Heart left ventricle (tissue), 16 donors: Measurements from ENCODE around the gene CACNB1. TPM values are rescaled to one million over a fixed set of nuclear protein-coding genes. Genes with fewer than 3 reads are reported as not detected.
A peak's percentile ranks its signal among the peaks of the same experiment; 100 is the strongest.

Source experiments
- ATAC-seq, 4 donors: fragments of 200-7000 bp; cut with Tn5 transposase; one replicate each; pipeline ENCODE4 v1.9.1; 2020 to 2022; ENCODE audit warnings: moderate library complexity in 4 of 4, mild to moderate bottlenecking in 3 of 4, moderate number of reproducible peaks in 1 of 4
- DNase-seq, 5 donors: peaks; one replicate each; pipeline ENCODE4 v3.0.0-alpha.2; 2020
- H3K27ac ChIP-seq, 12 donors: fragments of 200-600 bp; sonication (generic) in 4 of 12; one replicate each; pipeline versions ENCODE4 v1.5.0 to v1.8.0; 2016 to 2022; ENCODE audit warnings: mild to moderate bottlenecking in 2 of 12
- H3K27me3 ChIP-seq, 9 donors: fragments of 200-600 bp; sonication (generic) in 2 of 9; one replicate each; pipeline versions ENCODE4 v1.5.1 to v1.8.0; 2016 to 2022; ENCODE audit warnings: mild to moderate bottlenecking in 3 of 9
- H3K36me3 ChIP-seq, 9 donors: fragments of 200-600 bp; sonication (generic) in 2 of 9; one replicate each; pipeline versions ENCODE4 v1.5.0 to v1.8.0; 2018 to 2022; ENCODE audit warnings: mild to moderate bottlenecking in 2 of 9
- H3K4me1 ChIP-seq, 12 donors: fragments of 200-600 bp; sonication (generic) in 4 of 12; one replicate each; pipeline versions ENCODE4 v1.5.0 to v1.8.0; 2016 to 2022; ENCODE audit warnings: mild to moderate bottlenecking in 3 of 12
- H3K4me3 ChIP-seq, 12 donors: fragments of 200-600 bp; sonication (generic) in 4 of 12; one replicate each; pipeline versions ENCODE4 v1.5.0 to v1.8.0; 2017 to 2022; ENCODE audit warnings: mild to moderate bottlenecking in 9 of 12, moderate library complexity in 4 of 12
- H3K9me3 ChIP-seq, 12 donors: fragments of 200-600 bp; sonication (generic) in 4 of 12; one replicate each; pipeline versions ENCODE4 v1.5.0 to v1.8.0; 2016 to 2022; ENCODE audit warnings: mild to moderate bottlenecking in 1 of 12
- POLR2A ChIP-seq, 2 donors: fragments of 450-650 bp; IDR thresholded peaks; one replicate each; pipeline ENCODE4 v1.6.1; 2017; ENCODE audit warnings: antibody characterized with exemption in 2 of 2, mild to moderate bottlenecking in 2 of 2, moderate library complexity in 2 of 2
- WGBS, 4 donors: extraction: QIAGEN DNeasy Blood & Tissue Kit in 2 of 4; methylation state at CpG; one replicate each; pipeline versions ENCODE4 v1.1.5 to v1.1.7; 2013 to 2018; 5-methylcytosine and 5-hydroxymethylcytosine counted together
- intact Hi-C, 10 donors: fragments of 100-400 bp; cut with DNase I; formaldehyde crosslinking; loops; one replicate each; pipeline versions ENCODE4 v1.11.1 to v1.14.2; 2022
- polyA plus RNA-seq, 2 donors: library from polyadenylated mRNA; stranded (reverse); fragments of 200-250 nt; gene quantifications; one replicate each; pipeline ENCODE4 v1.2.3, GENCODE V29; 2013
- total RNA-seq, 9 donors: library from RNA; depleted of rRNA in 2 of 9; stranded (reverse); fragments of >200 nt in 2 of 9; fragmentation: NEBNext Ultra II Directional in 3 of 9; extraction: Animal tissue kit (Norgen Biotek cat#: 25700) in 3 of 9; gene quantifications; one replicate each; pipeline versions ENCODE4 v1.1.0 to v1.2.4, GENCODE V29; 2016 to 2023
- TF ChIP-seq, protein P1 (sequence below), 12 donors: fragments of 200-600 bp; sonication (generic) in 4 of 12; IDR thresholded peaks; one replicate each; pipeline versions ENCODE4 v1.5.0 to v1.8.0; 2018 to 2022; ENCODE audit warnings: antibody characterized with exemption in 12 of 12, mild to moderate bottlenecking in 5 of 12
- donor health status: ischemic (EF 13 %, LVEDD 7.1; RV severe dilation, severe dysfunction).
- donor health status: healthy with polysubstance abuse.
- donor health status: DM: no; HTN: yes; CAD: no.
- donor health status: DM: no; HTN: no; CAD: no.
- donor health status: ischemic (EF 25% LVEDD 6.9; RV normal size, moderate dysfunction).
- donor health status: ischemic (EF 25% LVEDD 5.7; RV mildly dilated, moderate dysfunction).
- donor health status: healthy.
- donor health status: DM: yes; HTN: yes; CAD: no.
- donor health status: ischemic (EF 35%, LVEDD 5.7; RV mildly dilated, moderate dysfunction).
- donor health status: nonischemic (EF 11% LVEDD 7.7; RV severe dilation, severe dysfunction).
- donor health status: DM: yes; HTN: yes; CAD: no.
- donor health status: PGD.
- donor health status: ischemic (EF 29% LVEDD 5.4; RV normal size, mild dysfunction).
- donor health status: nonischemic (EF 23%, LVEDD 6.1; RV moderate dilation, normal function).

CACNB1 gene
- total and polyA plus RNA-seq, 11 donors = 4.3 to 14.3 (median 7.1) TPM

DNA sequence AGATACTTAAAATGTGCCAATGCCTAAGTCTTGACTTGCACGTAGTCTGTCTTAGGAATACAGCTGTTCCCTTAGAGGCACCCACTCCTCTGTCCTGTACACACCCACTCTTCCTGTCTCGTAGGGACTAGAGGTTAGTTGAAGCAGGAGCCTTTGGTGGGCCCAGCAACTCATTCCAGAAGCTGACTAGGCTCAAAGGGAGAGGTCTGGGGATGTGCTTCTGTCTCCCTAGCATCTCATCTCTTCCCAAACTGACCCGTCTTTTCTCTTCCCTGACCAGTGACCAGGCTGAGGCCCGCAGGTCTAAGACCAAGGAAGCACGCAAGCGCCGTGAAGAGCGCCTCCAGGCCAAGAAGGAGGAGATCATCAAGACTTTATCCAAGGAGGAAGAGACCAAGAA is 6.8 kb upstream of the CACNB1 start:
- Histone ChIP-seq H3K27ac (no peak overlapping the region), H3K27me3 (no peaks in the 10 kb centered on the region), H3K36me3 (peaks cover 11 to 44% (median 43%) of the 10 kb centered on the region in 9 donors), H3K4me3 (no peak overlapping the region), H3K4me1 (peaks cover 0 to 31% (median 18%) of the 10 kb centered on the region in 12 donors), H3K9me3 (no peaks in the 10 kb centered on the region)
- intact Hi-C loops = no loop called here
- ATAC-seq (no peak), DNase-seq (no peak)
- no peak for TF ChIP-seq POLR2A (IDR thresholded peaks at IDR 0.05)
- TF ChIP-seq, protein P1, sequence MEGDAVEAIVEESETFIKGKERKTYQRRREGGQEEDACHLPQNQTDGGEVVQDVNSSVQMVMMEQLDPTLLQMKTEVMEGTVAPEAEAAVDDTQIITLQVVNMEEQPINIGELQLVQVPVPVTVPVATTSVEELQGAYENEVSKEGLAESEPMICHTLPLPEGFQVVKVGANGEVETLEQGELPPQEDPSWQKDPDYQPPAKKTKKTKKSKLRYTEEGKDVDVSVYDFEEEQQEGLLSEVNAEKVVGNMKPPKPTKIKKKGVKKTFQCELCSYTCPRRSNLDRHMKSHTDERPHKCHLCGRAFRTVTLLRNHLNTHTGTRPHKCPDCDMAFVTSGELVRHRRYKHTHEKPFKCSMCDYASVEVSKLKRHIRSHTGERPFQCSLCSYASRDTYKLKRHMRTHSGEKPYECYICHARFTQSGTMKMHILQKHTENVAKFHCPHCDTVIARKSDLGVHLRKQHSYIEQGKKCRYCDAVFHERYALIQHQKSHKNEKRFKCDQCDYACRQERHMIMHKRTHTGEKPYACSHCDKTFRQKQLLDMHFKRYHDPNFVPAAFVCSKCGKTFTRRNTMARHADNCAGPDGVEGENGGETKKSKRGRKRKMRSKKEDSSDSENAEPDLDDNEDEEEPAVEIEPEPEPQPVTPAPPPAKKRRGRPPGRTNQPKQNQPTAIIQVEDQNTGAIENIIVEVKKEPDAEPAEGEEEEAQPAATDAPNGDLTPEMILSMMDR (IDR thresholded peaks at IDR 0.05) = no peak
- WGBS, 4 donors = 76 to 87% (median 84%) methylated on average over 8 of the region's 8 CpGs

DNA sequence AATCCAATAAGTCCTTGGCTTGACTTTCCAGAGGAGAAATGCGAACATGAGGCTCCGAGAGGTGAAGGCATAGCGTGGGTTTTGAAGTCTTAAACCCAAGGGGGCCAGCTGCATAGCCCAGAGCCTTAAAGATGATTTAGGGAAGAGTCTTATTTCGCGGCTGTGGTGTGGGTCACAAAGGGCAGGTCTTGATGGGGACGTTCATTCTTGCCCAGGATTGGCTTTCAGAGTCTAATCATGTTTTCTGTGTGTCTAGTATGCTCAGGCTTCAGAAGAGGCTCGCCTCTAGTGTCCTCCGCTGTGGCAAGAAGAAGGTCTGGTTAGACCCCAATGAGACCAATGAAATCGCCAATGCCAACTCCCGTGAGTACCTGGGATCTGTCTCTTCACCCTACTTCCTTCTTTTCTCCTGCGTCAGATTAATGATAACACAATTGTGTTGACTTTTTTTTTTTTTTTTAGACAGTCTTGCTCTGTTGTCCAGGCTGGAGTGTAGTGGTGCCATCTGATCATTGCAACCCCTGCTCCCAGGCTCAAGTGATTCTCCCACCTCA is 3.6 kb upstream of the CACNB1 start:
- intact Hi-C loops = no loop called here
- peaks cover 0 to 47% (median 25%) of the 10 kb centered on the region in 12 donors for H3K4me1 ChIP-seq
- no peak for DNase-seq
- peak overlapping the region in 10 of 12 donors; percentile 92 to 100 (median 98) for H3K27ac ChIP-seq
- WGBS, 4 donors = 47 to 58% (median 49%) methylated on average over 11 of the region's 11 CpGs
- TF ChIP-seq, protein P1 (IDR thresholded peaks at IDR 0.05) = no peak
- TF ChIP-seq POLR2A (IDR thresholded peaks at IDR 0.05) = no peak
- peak overlapping the region; percentile 71 to 99 (median 82) for H3K4me3 ChIP-seq
- no peaks in the 10 kb centered on the region for H3K27me3 ChIP-seq
- H3K36me3 ChIP-seq = peaks cover 11 to 44% (median 43%) of the 10 kb centered on the region in 9 donors
- no peak for ATAC-seq
- H3K9me3 ChIP-seq = no peaks in the 10 kb centered on the region

DNA sequence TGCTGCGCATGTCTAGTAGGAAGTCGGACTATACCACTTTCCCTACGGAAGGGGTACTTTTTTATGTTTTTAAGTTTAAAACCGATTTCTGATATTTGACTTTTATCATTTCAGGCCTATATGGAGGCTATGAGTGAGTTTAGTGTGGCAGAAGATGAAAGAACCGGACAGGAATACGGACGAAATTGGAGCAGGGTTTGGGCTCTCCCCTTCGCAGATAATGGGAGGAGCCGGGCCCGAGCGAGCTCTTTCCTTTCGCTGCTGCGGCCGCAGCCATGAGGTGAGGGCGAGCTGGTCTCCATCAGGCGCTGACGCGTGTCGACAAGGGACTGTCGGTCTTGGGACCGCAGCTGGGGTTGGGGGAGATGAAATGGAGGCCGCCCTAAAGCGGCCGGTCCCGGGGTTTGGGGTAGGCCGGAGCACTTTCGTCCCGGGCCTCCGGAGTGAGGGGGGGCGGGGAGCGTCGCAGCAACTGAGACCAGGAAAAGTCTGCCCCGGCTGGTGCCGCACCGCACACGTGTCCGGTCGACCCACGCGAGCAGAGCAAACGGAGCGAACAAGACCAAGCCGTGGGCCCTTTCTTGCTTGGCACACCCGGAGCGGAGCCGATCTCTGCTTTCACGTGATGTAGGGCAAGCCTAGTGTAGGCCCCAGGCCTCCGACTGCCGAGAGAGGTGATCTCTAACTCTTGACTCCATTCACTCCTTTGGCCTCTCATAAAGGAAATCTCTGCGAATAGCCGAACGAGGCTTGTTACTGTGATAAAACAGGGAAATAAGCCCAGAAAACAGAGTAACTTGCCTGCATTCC is 2.8 kb upstream of the CACNB1 start, which contains the start of gene RPL19:
TSS of gene RPL19 (plus strand) at position 214 of the 810 bp plus-strand sequence. CDS start at position 276, 62 bp downstream.
- H3K27me3 ChIP-seq = no peaks in the 10 kb centered on the region
- WGBS, 4 donors = 0% methylated on average over 24 to 52 of the region's 52 CpGs
- intact Hi-C loops = no loop called here
- peaks cover 11 to 44% (median 42%) of the 10 kb centered on the region in 9 donors for H3K36me3 ChIP-seq
- ATAC-seq (peak; percentile 70 to 86 (median 80)), DNase-seq (peak; percentile 76 to 89 (median 82))
- H3K9me3 ChIP-seq = no peaks in the 10 kb centered on the region
- H3K4me1 ChIP-seq = peaks cover 0 to 51% (median 29%) of the 10 kb centered on the region in 12 donors
- peak within 1 kb of the TSS; percentile 92 to 100 (median 98) for H3K27ac ChIP-seq
- peak in 1 of 2 donors; percentile 54 for TF ChIP-seq POLR2A (IDR thresholded peaks at IDR 0.05)
- TF ChIP-seq, protein P1 (IDR thresholded peaks at IDR 0.05) = no peak
- peak within 1 kb of the TSS; percentile 71 to 99 (median 82) for H3K4me3 ChIP-seq

DNA sequence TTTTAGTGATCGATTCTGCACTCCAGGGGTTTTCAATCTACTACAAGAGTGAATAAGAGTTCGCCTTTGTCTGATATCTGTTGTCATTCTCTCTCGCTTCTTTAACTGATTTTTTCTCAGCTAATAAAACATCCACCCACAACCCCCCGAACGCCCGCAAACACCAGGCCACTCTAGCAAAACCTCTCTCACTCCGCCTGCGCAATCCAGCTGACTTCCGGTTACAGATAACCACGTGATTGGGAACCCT is 2.3 kb upstream of the CACNB1 start:
- 0 to 1% (median 1%) methylated on average over 10 of the region's 10 CpGs for WGBS, 4 donors
- H3K4me1 ChIP-seq = peaks cover 0 to 57% (median 33%) of the 10 kb centered on the region in 12 donors
- TF ChIP-seq, protein P1 (IDR thresholded peaks at IDR 0.05) = no peak
- no peak for TF ChIP-seq POLR2A (IDR thresholded peaks at IDR 0.05)
- intact Hi-C loops = loop anchor here in 1 of 10 donors (1.0 kb wide), 1 partner anchor 32 kb away; no protein-coding TSS in a partner anchor
- peaks cover 11 to 38% (median 36%) of the 10 kb centered on the region in 9 donors for H3K36me3 ChIP-seq
- peak; percentile 70 to 92 (median 84) for ATAC-seq
- H3K27ac ChIP-seq = peak overlapping the region; percentile 92 to 100 (median 98)
- H3K4me3 ChIP-seq = peak overlapping the region; percentile 71 to 99 (median 82)
- no peaks in the 10 kb centered on the region for H3K9me3 ChIP-seq
- peak; percentile 90 to 94 (median 91) for DNase-seq
- H3K27me3 ChIP-seq = no peaks in the 10 kb centered on the region
